IgD-negative memory B cell (primary cell): ENCODE results near the gene TFRC. TPM values are rescaled to one million over a fixed set of nuclear protein-coding genes. Genes with fewer than 3 reads are reported as not detected.
"Not testable (repeated sequence)": the region's sequence is repeated elsewhere in the genome, so short reads cannot be mapped to it uniquely, and the experiment has no call there.

Experiments used
- H3K27ac Mint-ChIP-seq, 3 donors: one replicate each; pipeline ENCODE4 v1.8.0; 2020 to 2022; ENCODE audit warnings: mild to moderate bottlenecking in 3 of 3, mixed read lengths in 3 of 3, moderate library complexity in 1 of 3
- H3K27me3 Mint-ChIP-seq: one replicate; pipeline ENCODE4 v1.8.0; 2021; ENCODE audit warnings: mixed read lengths
- H3K36me3 Mint-ChIP-seq: one replicate; pipeline ENCODE4 v1.8.0; 2020; ENCODE audit warnings: mild to moderate bottlenecking, mixed read lengths
- H3K4me1 Mint-ChIP-seq, 3 donors: one replicate each; pipeline ENCODE4 v1.8.0; 2020 to 2022; ENCODE audit warnings: mixed read lengths in 3 of 3, mild to moderate bottlenecking in 1 of 3
- H3K4me3 Mint-ChIP-seq, 4 donors: one replicate each; pipeline ENCODE4 v1.8.0; 2020 to 2022; ENCODE audit warnings: mild to moderate bottlenecking in 4 of 4, mixed read lengths in 4 of 4, moderate library complexity in 3 of 4
- H3K9me3 Mint-ChIP-seq, 3 donors: one replicate each; pipeline ENCODE4 v1.8.0; 2020 to 2021; ENCODE audit warnings: mixed read lengths in 3 of 3, mild to moderate bottlenecking in 1 of 3
- polyA plus RNA-seq: library from polyadenylated mRNA; unstranded; fragments of 300-500 nt; fragmentation: Illumina TruSeq; gene quantifications from one replicate; pipeline ENCODE4 v1.2.3, GENCODE V29; 2021

TFRC gene
- polyA plus RNA-seq, 1 donor from 2014 or later = 34.9 TPM

DNA sequence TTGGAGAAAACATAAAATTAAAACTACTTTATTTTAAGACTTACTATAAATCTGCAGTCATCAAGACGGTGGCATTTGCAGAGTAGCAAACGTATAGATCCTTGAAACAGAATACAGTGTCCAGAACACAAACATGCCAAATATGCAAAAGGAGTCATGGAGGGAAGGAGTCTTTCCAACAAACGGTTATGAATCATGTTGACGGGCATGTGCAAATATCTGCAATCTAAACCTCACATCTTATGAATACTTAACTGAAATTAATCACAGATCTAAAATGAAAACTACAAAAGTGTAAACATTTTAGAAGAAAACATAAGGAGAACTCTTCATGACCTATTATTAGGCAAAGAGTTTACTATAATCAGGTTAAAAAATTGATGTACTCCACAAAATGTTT, 69.4 kb downstream of the TFRC start:
- Mint-ChIP-seq H3K27me3 (peaks cover 12% of the 10 kb centered on the region), H3K4me3 (no peak overlapping the region), H3K27ac (no peak overlapping the region), H3K36me3 (peaks cover 3% of the 10 kb centered on the region), H3K9me3 (peaks cover 2 to 19% (median 9%) of the 10 kb centered on the region in 3 donors), H3K4me1 (no peaks in the 10 kb centered on the region)

DNA sequence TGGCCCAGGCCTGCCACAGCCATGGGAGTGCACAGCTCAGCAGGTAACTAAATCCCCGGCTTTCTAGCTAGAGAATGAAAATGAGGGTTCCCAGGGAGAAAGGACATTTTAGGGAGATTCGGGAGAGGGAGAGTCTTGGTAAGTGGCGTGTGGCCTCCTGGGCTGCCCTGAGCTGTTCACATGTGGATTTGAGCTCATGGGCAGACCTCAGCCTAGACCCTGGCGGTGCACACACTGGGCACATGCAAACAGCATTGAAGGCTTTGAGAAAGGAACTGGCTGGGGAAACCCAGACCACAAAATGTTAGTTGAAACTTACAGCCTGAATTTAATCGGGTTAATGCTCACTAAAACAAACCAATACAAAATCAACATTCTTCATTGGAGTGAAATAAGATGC, 72.4 kb downstream of the TFRC start:
- Mint-ChIP-seq H3K27me3 (peaks cover 12% of the 10 kb centered on the region), H3K4me3 (no peak overlapping the region), H3K36me3 (no peaks in the 10 kb centered on the region), H3K4me1 (no peaks in the 10 kb centered on the region), H3K27ac (no peak overlapping the region), H3K9me3 (peaks cover 2 to 19% (median 9%) of the 10 kb centered on the region in 3 donors)

GRCh38 chr3:196008929-196009328, 73.0 kb downstream of the TFRC start:
- peaks cover 2 to 19% (median 9%) of the 10 kb centered on the region in 3 donors for H3K9me3 Mint-ChIP-seq
- H3K36me3 Mint-ChIP-seq = no peaks in the 10 kb centered on the region
- H3K4me1 Mint-ChIP-seq = no peaks in the 10 kb centered on the region
- no peak overlapping the region for H3K4me3 Mint-ChIP-seq
- peaks cover 12% of the 10 kb centered on the region for H3K27me3 Mint-ChIP-seq
- no peak overlapping the region for H3K27ac Mint-ChIP-seq

DNA sequence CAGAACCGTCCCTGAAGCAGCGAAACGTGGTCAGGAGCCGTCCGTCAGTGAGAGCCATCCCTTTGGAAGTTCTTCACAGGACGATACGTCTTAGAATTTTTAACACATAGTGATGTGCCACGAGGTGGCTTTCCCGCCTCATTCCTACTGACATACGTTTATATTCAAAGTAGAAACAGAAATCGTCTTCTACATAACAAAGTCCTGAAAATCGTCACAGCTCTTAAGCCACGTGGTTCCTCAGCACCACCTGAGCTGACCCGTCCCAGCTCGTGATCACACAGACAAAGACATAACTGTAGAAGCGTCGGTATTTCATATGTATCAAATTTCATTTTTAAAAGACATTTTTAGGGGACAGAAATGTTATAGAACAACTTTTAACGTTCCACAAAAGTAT, 73.5 kb downstream of the TFRC start:
- H3K9me3 Mint-ChIP-seq = peaks cover 2 to 19% (median 9%) of the 10 kb centered on the region in 3 donors
- no peaks in the 10 kb centered on the region for H3K36me3 Mint-ChIP-seq
- H3K27ac Mint-ChIP-seq = no peak overlapping the region
- H3K4me3 Mint-ChIP-seq = no peak overlapping the region
- no peaks in the 10 kb centered on the region for H3K4me1 Mint-ChIP-seq
- H3K27me3 Mint-ChIP-seq = peaks cover 12% of the 10 kb centered on the region

- H3K36me3 Mint-ChIP-seq = no peaks in the 10 kb centered on the region
- H3K4me1 Mint-ChIP-seq = no peaks in the 10 kb centered on the region
- H3K9me3 Mint-ChIP-seq = peaks cover 2 to 19% (median 9%) of the 10 kb centered on the region in 3 donors
- no peak overlapping the region for H3K4me3 Mint-ChIP-seq
- H3K27me3 Mint-ChIP-seq = peaks cover 12% of the 10 kb centered on the region
- no peak overlapping the region for H3K27ac Mint-ChIP-seq
Observed at GRCh38 chr3:196007744-196008335, 74.0 kb downstream of the TFRC start.

- H3K27me3 Mint-ChIP-seq = peaks cover 22% of the 10 kb centered on the region
- not testable (repeated sequence) for H3K36me3 Mint-ChIP-seq, H3K9me3 Mint-ChIP-seq, H3K4me3 Mint-ChIP-seq, H3K27ac Mint-ChIP-seq, H3K4me1 Mint-ChIP-seq
Observed at GRCh38 chr3:196005338-196005737, 76.6 kb downstream of the TFRC start.

DNA sequence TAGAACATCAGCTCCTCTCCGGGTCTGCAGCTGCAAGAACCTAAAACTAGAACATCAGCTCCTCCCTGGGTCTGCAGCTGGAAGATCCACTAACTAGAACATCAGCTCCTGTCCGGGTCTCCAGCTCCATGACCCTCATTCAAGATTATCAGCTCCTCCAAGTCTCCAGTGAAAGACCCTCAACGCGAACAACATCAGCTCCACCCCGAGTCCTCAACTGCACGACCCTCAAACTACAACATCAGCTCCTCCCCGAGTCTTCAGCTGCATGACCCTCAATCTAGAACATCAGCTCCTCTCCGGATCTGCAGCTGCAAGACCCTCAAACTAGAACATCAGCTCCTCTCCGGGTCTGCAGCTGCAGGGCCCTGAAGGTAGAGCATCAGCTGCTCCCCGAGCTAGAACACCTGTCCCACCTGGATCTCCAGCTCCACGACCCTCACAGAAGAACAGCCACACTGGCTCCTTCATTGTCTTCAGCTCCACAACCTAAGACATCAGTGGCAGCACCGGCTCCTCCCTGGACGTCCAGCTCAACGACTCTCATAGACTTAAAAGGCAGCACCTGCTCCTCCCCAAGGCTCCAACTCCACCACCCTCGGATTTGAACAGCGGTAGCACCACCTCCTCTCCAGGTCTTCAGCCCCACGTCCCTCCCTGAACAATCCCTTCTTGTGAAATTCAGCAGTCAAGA, 77.4 kb downstream of the TFRC start:
- not testable (repeated sequence) for H3K27ac Mint-ChIP-seq, H3K4me3 Mint-ChIP-seq, H3K4me1 Mint-ChIP-seq, H3K36me3 Mint-ChIP-seq, H3K9me3 Mint-ChIP-seq
- peaks cover 16% of the 10 kb centered on the region for H3K27me3 Mint-ChIP-seq

DNA sequence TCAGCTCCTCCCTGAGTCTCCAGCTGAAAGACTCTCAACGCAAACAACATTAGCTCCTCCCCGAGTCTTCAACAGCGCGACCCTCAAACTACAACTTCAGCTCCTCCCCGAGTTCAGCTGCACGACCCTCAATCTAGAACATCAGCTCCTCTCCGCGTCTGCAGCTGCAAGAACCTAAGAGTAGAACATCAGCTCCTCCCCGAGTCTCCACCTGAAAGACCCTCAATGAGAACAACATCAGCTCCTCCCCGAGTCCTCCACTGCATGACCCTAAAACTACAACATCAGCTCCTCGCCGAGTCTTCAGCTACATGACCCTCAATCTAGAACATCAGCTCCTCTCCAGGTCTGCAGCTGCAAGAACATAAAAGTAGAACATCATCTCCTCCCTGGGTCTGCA, 78.3 kb downstream of the TFRC start:
- Mint-ChIP-seq H3K36me3 (peaks cover 4% of the 10 kb centered on the region), H3K9me3 (no peaks in the 10 kb centered on the region), H3K27me3 (peaks cover 14% of the 10 kb centered on the region), H3K27ac (no peak overlapping the region), H3K4me1 (peaks cover 0 to 3% (median 0%) of the 10 kb centered on the region in 3 donors), H3K4me3 (no peak overlapping the region)

- H3K9me3 Mint-ChIP-seq, H3K4me1 Mint-ChIP-seq, H3K4me3 Mint-ChIP-seq, H3K36me3 Mint-ChIP-seq, H3K27ac Mint-ChIP-seq: not testable (repeated sequence)
- H3K27me3 Mint-ChIP-seq = peaks cover 12% of the 10 kb centered on the region
Observed at GRCh38 chr3:196002721-196003120, 79.2 kb downstream of the TFRC start.

- H3K36me3 Mint-ChIP-seq, H3K9me3 Mint-ChIP-seq, H3K27ac Mint-ChIP-seq, H3K4me1 Mint-ChIP-seq: not testable (repeated sequence)
- peaks cover 12% of the 10 kb centered on the region for H3K27me3 Mint-ChIP-seq
- peak overlapping the region in 1 of 4 donors; percentile 80 for H3K4me3 Mint-ChIP-seq
Observed at GRCh38 chr3:196001240-196001639, 80.7 kb downstream of the TFRC start.

DNA sequence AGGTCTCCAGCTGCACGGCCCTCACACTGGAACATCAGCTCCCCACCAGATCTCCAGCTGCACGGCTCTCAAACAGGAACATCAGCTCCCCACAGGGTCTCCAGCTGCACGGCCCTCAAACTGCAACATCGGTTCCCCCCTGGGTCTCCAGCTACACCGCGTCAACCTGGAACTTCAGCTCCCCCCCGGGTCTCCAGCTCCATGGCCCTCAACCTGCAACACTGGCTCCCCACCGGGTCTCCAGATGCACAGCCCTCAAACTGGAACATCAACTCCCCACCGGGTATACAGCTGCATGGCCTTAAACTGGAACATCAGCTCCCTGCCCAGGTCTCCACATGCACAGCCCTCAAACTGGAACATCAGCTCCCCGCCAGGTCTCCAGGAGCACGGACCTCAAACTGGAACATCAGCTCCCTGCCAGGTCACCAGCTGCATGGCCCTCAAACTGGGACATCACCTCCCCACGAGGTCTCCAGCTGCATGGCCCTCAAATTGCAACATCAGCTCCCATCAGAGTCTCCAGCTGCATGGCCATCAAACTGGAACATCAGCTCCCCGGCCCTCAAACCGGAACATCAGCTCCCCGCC, 81.4 kb downstream of the TFRC start:
- not testable (repeated sequence) for H3K4me1 Mint-ChIP-seq, H3K9me3 Mint-ChIP-seq, H3K27ac Mint-ChIP-seq, H3K36me3 Mint-ChIP-seq, H3K4me3 Mint-ChIP-seq
- peaks cover 12% of the 10 kb centered on the region for H3K27me3 Mint-ChIP-seq

GRCh38 chr3:195999896-196000295, 82.0 kb downstream of the TFRC start:
- Mint-ChIP-seq H3K36me3 (peaks cover 4% of the 10 kb centered on the region), H3K9me3 (no peaks in the 10 kb centered on the region), H3K4me1 (peaks cover 0 to 3% (median 0%) of the 10 kb centered on the region in 3 donors), H3K27ac (no peak overlapping the region), H3K4me3 (no peak overlapping the region), H3K27me3 (peaks cover 12% of the 10 kb centered on the region)

Other genes with a start within 250 kb of the TFRC start
- gene TNK2, start 173.5 kb downstream of the TFRC start, polyA plus RNA-seq = 6.1 TPM
- gene ZDHHC19, start 129.3 kb upstream of the TFRC start, polyA plus RNA-seq = 5.4 TPM
- 0.90 TPM for gene SLC51A, start 134.4 kb upstream of the TFRC start, polyA plus RNA-seq
- gene PCYT1A, start 205.6 kb upstream of the TFRC start, polyA plus RNA-seq = 22.2 TPM
- gene DYNLT2B, start 236.2 kb upstream of the TFRC start, polyA plus RNA-seq = 30.6 TPM